K562 (cell line): ENCODE measurements around the gene DCUN1D3. TPM values are rescaled to one million over a fixed set of nuclear protein-coding genes. Genes with fewer than 3 reads are reported as not detected.

Source experiments
- ARID1B ChIP-seq: fragments of 450-650 bp; IDR thresholded peaks from 2 replicates; pipeline ENCODE4 v1.6.1; 2016; ENCODE audit warnings: antibody characterized with exemption, mild to moderate bottlenecking, inconsistent platforms
- CBFA2T3 ChIP-seq: fragments of 450-650 bp; IDR thresholded peaks from 2 replicates; pipeline ENCODE4 v1.6.1; 2017
- DIDO1 ChIP-seq: fragments of 450-650 bp; IDR thresholded peaks from 2 replicates; pipeline ENCODE4 v1.6.1; 2016; ENCODE audit warnings: low read depth, missing biosample characterization, missing genetic modification characterization
- ETV1 ChIP-seq: fragments of 450-650 bp; conservative IDR thresholded peaks from 2 replicates; pipeline ENCODE4 v1.6.1; 2016; ENCODE audit warnings: missing genetic modification characterization, control low read depth, low read depth, missing compliant biosample characterization
- EZH2 ChIP-seq: IDR thresholded peaks from 2 replicates; pipeline ENCODE4 v1.6.1; 2012; ENCODE audit warnings: low read depth, mild to moderate bottlenecking, inconsistent platforms, low read length, borderline replicate concordance
- HDAC3 ChIP-seq: fragments of 450-650 bp; IDR thresholded peaks from 2 replicates; pipeline ENCODE4 v1.6.1; 2018; ENCODE audit warnings: borderline replicate concordance, mild to moderate bottlenecking, moderate library complexity; ENCODE audit not compliant: partially characterized antibody
- HDAC6 ChIP-seq: IDR thresholded peaks from 2 replicates; pipeline ENCODE4 v1.6.1; 2012; ENCODE audit warnings: low read depth, mild to moderate bottlenecking, control low read depth, inconsistent platforms, low read length, moderate library complexity
- HMG20B ChIP-seq: fragments of 250-450 bp; sonication (Bioruptor Pico); IDR thresholded peaks from 2 replicates; pipeline ENCODE4 v1.5.0; 2021; ENCODE audit warnings: mild to moderate bottlenecking
- HMGN3 ChIP-seq: IDR thresholded peaks from 2 replicates; pipeline ENCODE4 v1.6.1; 2011; ENCODE audit warnings: borderline replicate concordance, low read depth, mild to moderate bottlenecking, mixed read lengths, low read length; ENCODE audit not compliant: insufficient read length; ENCODE audit errors: extremely low read depth
- JUND ChIP-seq, 2 experiments: IDR thresholded peaks; 2 replicates in 1 of 2; 3 replicates in 1 of 2; pipeline ENCODE4 v1.6.1; 2011; ENCODE audit warnings: borderline replicate concordance in 2 of 2, low read depth in 2 of 2, low read length in 2 of 2, improper control_type of control experiment in 1 of 2, missing biosample characterization in 1 of 2, missing genetic modification characterization in 1 of 2, missing genetic modification reagents in 1 of 2
- NFE2 ChIP-seq: IDR thresholded peaks from 2 replicates; pipeline ENCODE4 v1.6.1; 2014; ENCODE audit warnings: antibody characterized with exemption, low read depth
- POLR3A ChIP-seq: IDR thresholded peaks from 2 replicates; pipeline ENCODE4 v1.6.1; 2011; ENCODE audit warnings: borderline replicate concordance, mild to moderate bottlenecking, moderate library complexity; ENCODE audit not compliant: insufficient read length, insufficient read depth; ENCODE audit errors: extremely low read depth
- PTRF ChIP-seq: fragments of 450-650 bp; IDR thresholded peaks from 2 replicates; pipeline ENCODE4 v1.6.1; 2016; ENCODE audit warnings: mild to moderate bottlenecking, missing genetic modification characterization, missing compliant biosample characterization
- RBM22 ChIP-seq: fragments of 200-400 bp; formaldehyde crosslinking; IDR thresholded peaks from 2 replicates; pipeline ENCODE4 v1.6.1; 2018; ENCODE audit warnings: low read length, low read depth; ENCODE audit not compliant: poor library complexity, severe bottlenecking
- RNF2 ChIP-seq: sonication (generic); IDR thresholded peaks from 2 replicates; pipeline ENCODE4 v1.6.1; 2016
- SIX5 ChIP-seq, 2 experiments: IDR thresholded peaks; 2 replicates each; pipeline ENCODE4 v1.6.1; 2011; ENCODE audit warnings: low read length in 2 of 2, borderline replicate concordance in 1 of 2, low read depth in 1 of 2, mild to moderate bottlenecking in 1 of 2, moderate library complexity in 1 of 2; ENCODE audit not compliant: insufficient read depth in 1 of 2
- SP2 ChIP-seq: IDR thresholded peaks from 2 replicates; pipeline ENCODE4 v1.6.1; 2011; ENCODE audit warnings: mild to moderate bottlenecking, low read depth, low read length, moderate library complexity; ENCODE audit not compliant: poor library complexity, severe bottlenecking; ENCODE audit errors: extremely low read depth
- SRSF9 ChIP-seq: fragments of 200-400 bp; formaldehyde crosslinking; IDR thresholded peaks from 2 replicates; pipeline ENCODE4 v1.6.1; 2017; ENCODE audit warnings: low read depth, low read length, borderline replicate concordance
- ZC3H8 ChIP-seq: fragments of 450-650 bp; IDR thresholded peaks from 2 replicates; pipeline ENCODE4 v1.6.1; 2017
- ZNF224 ChIP-seq: sonication (generic); formaldehyde crosslinking; IDR thresholded peaks from 2 replicates; pipeline ENCODE4 v1.8.0; 2022; ENCODE audit warnings: mild to moderate bottlenecking, missing genetic modification reagents
- ZSCAN29 ChIP-seq: fragments of 450-650 bp; IDR thresholded peaks from 2 replicates; pipeline ENCODE4 v1.6.1; 2017
- polyA plus RNA-seq, 8 experiments: library from polyadenylated mRNA; depleted of rRNA in 4 of 8; stranded (reverse) in 5 of 8; unstranded in 3 of 8; fragments of >200 nt; fragmentation: Nextera tagmentation in 2 of 8; fragmentation: Illumina TruSeq in 1 of 8; extraction: Ambion mirVana in 2 of 8; extraction: Trizol in 1 of 8; gene quantifications; 2 replicates each; pipeline versions ENCODE4 v1.2.1 to v1.2.3, GENCODE V29; 2011 to 2014; ENCODE audit warnings: inconsistent platforms in 1 of 8, missing spikeins in 1 of 8
- total RNA-seq, 7 experiments: library from RNA; depleted of rRNA in 6 of 7; stranded (reverse); fragments of >200 nt in 6 of 7; fragmentation: Illumina TruSeq in 2 of 7; extraction: Trizol in 2 of 7; gene quantifications; 2 replicates each; pipeline versions ENCODE4 v1.2.1 to v1.2.3, GENCODE V29; 2011 to 2021; ENCODE audit warnings: low replicate concordance in 1 of 7
- TF ChIP-seq, protein P1 (sequence below): fragments of 200-800 bp; sonication (Bioruptor generic); IDR thresholded peaks from 2 replicates; pipeline ENCODE4 v1.6.1; 2016; ENCODE audit warnings: missing genetic modification characterization, missing compliant biosample characterization

DCUN1D3 gene
- total and polyA plus RNA-seq, 9 of the 15 experiments (the other 6 are each of a cell fraction or from before 2014, with no cell fraction given) = 1.0 to 4.7 (median 2.2) TPM

DNA sequence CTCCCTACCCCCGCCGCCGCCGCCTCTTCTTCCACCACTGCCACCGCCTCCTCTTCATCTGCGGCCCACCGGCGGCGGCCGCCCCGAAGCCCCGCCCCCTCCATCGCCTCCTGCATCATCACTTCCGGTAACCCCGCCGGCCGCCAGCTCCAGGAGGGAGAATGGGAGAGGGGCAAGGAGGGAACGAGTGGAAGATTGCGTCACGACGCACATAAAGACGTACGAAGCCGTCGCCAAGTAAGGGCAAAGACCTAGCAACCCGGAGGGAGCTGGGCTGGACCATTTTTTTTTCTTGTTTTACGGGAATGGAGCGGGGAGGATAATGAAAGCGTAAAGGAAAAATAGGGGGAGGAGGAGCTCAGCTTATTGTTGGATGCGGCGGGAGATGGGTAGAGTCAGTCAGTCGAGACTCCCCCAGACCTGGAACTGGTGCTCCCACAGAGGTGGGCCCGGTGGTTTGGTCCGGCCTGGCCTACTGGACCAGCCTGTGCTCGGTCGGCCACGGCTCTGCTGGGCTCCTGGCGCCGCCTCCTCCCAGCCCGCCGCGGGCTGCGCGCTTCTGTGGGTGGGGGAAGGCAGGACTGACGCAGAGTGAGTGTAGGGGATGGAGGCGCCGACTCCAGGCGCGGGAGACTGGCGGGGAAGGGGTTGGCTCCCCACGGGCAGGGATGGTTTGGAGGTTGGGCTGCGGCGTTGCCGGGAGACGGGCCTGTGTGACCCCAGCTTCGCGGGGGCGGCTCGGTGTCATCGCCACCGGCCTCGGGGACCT, at the start of gene DCUN1D3, which contains the start of gene LYRM1 (continued):
- TF ChIP-seq SIX5 (IDR thresholded peaks at IDR 0.05; ENCODE audit: borderline replicate concordance in 1 of 2, insufficient read depth in 1 of 2, low read depth in 1 of 2, low read length in 2 of 2) (peak; percentile 29 to 42; a peak in 2 of 4 replicates), PTRF (tag) (no peak), NFE2 (peak; percentile 27; the same call in 1 of the 2 replicates), SP2 (no peak), EZH2 (no peak), ETV1 (tag) (peak; percentile 77), HMG20B (CRISPR knock-in tag) (no peak), DIDO1 (no peak), RBM22 (peak; percentile 82), ZC3H8 (no peak), CBFA2T3 (no peak), HMGN3 (peak; percentile 53), HDAC3 (no peak), RNF2 (peak; percentile 37; the same call in 1 of the 2 replicates), SRSF9 (no peak), ZSCAN29 (no peak), JUND (IDR thresholded peaks at IDR 0.05; ENCODE audit: borderline replicate concordance, low read depth, low read length) (peak; percentile 97), JUND (tag; IDR thresholded peaks at IDR 0.05; ENCODE audit: borderline replicate concordance, low read depth, low read length) (peak; percentile 5; the same call in 1 of the 3 replicates), POLR3A (no peak), ZNF224 (CRISPR knock-in tag) (no peak), ARID1B (peak; percentile 22; the same call in 1 of the 2 replicates), HDAC6 (no peak)
- TF ChIP-seq, protein P1, sequence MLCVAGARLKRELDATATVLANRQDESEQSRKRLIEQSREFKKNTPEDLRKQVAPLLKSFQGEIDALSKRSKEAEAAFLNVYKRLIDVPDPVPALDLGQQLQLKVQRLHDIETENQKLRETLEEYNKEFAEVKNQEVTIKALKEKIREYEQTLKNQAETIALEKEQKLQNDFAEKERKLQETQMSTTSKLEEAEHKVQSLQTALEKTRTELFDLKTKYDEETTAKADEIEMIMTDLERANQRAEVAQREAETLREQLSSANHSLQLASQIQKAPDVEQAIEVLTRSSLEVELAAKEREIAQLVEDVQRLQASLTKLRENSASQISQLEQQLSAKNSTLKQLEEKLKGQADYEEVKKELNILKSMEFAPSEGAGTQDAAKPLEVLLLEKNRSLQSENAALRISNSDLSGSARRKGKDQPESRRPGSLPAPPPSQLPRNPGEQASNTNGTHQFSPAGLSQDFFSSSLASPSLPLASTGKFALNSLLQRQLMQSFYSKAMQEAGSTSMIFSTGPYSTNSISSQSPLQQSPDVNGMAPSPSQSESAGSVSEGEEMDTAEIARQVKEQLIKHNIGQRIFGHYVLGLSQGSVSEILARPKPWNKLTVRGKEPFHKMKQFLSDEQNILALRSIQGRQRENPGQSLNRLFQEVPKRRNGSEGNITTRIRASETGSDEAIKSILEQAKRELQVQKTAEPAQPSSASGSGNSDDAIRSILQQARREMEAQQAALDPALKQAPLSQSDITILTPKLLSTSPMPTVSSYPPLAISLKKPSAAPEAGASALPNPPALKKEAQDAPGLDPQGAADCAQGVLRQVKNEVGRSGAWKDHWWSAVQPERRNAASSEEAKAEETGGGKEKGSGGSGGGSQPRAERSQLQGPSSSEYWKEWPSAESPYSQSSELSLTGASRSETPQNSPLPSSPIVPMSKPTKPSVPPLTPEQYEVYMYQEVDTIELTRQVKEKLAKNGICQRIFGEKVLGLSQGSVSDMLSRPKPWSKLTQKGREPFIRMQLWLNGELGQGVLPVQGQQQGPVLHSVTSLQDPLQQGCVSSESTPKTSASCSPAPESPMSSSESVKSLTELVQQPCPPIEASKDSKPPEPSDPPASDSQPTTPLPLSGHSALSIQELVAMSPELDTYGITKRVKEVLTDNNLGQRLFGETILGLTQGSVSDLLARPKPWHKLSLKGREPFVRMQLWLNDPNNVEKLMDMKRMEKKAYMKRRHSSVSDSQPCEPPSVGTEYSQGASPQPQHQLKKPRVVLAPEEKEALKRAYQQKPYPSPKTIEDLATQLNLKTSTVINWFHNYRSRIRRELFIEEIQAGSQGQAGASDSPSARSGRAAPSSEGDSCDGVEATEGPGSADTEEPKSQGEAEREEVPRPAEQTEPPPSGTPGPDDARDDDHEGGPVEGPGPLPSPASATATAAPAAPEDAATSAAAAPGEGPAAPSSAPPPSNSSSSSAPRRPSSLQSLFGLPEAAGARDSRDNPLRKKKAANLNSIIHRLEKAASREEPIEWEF (CRISPR knock-in tag) = no peak
